ENCODE measurements around the gene SRSF5.
"Not testable (repeated sequence)": the region's sequence is repeated elsewhere in the genome, so short reads cannot be mapped to it uniquely, and the experiment has no call there.

The SRSF5 gene

GRCh38 chr14:69808919-69809808 lies 42.2 kb downstream of the SRSF5 start:
- DNase-seq (ENCODE audit: low spot score) = no peak

DNA sequence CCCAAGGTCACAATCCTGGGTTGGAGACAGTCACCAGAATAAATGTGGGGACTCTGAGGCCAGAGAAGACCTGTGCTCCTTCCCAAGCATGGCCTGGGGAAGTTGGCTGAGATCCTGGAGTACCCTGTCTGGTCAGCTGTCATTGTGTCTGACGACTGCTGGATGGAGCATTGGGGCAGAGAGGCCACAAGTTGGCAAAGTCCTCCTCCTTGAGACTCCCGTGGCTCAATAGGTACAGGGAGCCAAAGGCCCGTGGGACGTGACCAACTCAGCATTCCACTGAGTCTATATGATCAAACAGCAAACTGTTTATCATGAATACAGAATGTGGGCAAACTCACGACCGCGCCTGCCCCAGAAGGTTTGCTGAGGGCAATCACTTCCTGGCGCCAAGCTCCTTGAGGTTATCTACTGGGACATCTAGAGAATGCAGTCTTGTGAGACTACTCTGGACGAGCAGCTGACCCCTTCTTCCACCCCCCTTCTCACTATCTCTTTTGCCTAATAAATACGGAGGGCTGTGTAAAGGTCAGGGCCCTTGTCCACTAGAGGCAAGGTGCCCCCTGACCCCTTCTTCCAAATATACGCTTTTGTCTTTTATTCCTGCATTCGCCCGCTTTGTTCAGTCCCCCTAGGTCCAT lies 44.4 kb downstream of the SRSF5 start:
- no peak for DNase-seq (ENCODE audit: low spot score)

- no peak for DNase-seq (ENCODE audit: low spot score)
These were observed 44.9 kb downstream of the SRSF5 start for GRCh38 chr14:69811868-69812252.

GRCh38 chr14:69812711-69813110 lies 45.8 kb downstream of the SRSF5 start:
- no peak for DNase-seq (ENCODE audit: low spot score)

DNA sequence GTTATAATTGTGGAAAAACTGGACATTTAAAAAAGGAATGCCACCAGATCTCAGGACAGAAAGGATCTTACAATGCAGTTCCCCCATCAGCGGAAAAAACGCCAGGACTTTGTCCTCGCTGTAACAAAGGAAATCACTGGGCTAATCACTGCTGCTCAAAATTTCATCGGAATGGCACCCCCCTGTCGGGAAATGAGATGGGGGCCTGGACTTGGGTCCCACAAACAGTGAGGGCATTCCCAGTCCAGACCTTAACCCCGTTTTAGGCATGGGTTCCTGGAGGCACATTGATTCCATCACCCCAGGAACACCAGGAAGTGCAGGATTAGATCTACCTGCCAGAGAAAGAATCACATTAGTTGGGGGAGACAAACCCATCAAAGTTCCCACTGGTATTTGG lies 46.4 kb downstream of the SRSF5 start:
- DNase-seq (ENCODE audit: low spot score) = not testable (repeated sequence)

DNA sequence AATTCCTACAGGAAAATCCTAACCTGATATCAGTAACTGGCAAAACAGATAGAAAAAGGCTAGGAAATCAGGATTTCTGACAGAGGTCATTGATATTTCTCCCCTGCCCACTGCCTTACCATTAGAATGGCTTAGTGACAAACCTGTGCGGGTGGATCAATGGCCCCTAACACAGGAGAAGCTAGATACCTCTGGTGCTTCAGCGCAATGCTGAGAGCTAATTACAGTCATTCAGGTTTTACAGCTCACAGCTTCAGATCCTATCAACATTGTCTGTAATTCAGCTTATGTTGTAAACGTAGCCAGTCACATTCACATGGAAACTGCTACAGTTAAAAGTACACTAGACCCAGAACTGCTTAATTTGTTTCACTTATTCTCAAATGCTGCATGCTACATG lies 47.5 kb downstream of the SRSF5 start:
- DNase-seq (ENCODE audit: low spot score) = no peak

- no peak for DNase-seq (ENCODE audit: low spot score)
These were observed 48.6 kb downstream of the SRSF5 start for GRCh38 chr14:69815556-69815955.

DNA sequence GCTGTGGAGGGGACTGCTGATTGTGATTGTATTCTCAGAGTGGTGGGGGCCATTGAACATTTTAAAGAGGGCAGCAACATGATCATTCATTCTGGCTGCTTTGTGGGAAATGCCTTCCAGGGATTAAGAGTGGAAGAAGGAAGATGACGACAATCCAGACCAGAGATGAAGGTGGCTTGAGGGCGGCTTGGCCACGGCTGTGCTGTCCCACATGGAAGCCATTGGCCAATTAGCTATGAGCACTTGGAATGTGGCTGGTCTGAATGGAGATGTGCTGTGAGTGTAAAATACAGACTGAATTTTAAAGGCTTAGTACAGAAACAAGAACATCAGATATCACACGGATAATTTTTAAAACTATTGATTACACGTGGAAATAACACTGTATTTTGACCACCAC lies 49.3 kb downstream of the SRSF5 start:
- DNase-seq (ENCODE audit: low spot score) = no peak

DNA sequence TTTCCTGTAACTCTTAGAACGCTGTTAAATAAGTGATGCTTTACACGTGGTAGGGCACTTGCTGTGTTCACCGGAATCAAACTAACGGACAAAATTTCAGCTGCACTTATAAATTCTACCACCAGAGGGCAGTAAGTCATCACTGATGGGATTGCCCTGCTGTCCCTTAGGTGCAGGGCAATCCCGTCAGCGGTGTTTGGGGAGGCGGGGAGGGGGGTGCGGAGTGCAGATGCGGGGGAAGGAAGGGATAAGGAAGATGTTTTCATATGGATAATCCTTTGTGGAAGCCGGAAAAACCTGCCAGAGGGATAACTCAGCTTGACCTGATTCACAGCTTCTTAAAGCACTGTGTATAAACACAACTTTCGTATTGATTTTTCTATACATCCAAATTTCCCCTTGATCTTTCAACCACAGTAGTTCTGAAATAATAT lies 51.8 kb downstream of the SRSF5 start:
- peak; percentile 74 for DNase-seq (ENCODE audit: low spot score)

- no peak for DNase-seq (ENCODE audit: low spot score)
These were observed 52.7 kb downstream of the SRSF5 start for GRCh38 chr14:69819607-69820006.

- DNase-seq (ENCODE audit: low spot score) = no peak
These were observed 54.0 kb downstream of the SRSF5 start for GRCh38 chr14:69820991-69821390.
